Thyroid gland (tissue), 4 donors: ENCODE results near the gene CNTNAP1. TPM values are rescaled to one million over a fixed set of nuclear protein-coding genes. Genes with fewer than 3 reads are reported as not detected.

ENCODE experiments used
- DNase-seq, 2 donors: peaks; one replicate each; pipeline ENCODE4 v3.0.0-alpha.2; 2019
- H3K27ac ChIP-seq, 3 donors: fragments of 200-600 bp; sonication (generic); 1 replicate in 2 of 3; 2 replicates in 1 of 3; pipeline ENCODE4 v1.5.1; 2016 to 2019; ENCODE audit warnings: mild to moderate bottlenecking in 1 of 3, moderate library complexity in 1 of 3
- H3K27me3 ChIP-seq: fragments of 200-600 bp; sonication (generic); one replicate; pipeline ENCODE4 v1.5.1; 2019
- H3K36me3 ChIP-seq, 2 donors: fragments of 200-600 bp; sonication (generic); one replicate each; pipeline ENCODE4 v1.5.1; 2016 to 2019
- H3K4me1 ChIP-seq, 2 donors: fragments of 200-600 bp; sonication (generic); one replicate each; pipeline ENCODE4 v1.5.1; 2017 to 2019
- H3K4me3 ChIP-seq, 3 donors: fragments of 200-600 bp; sonication (generic); replicated peaks in 1 of 3; 1 replicate in 2 of 3; 2 replicates in 1 of 3; pipeline ENCODE4 v1.5.1; 2016; ENCODE audit warnings: mild to moderate bottlenecking in 1 of 3
- H3K9me3 ChIP-seq: fragments of 200-600 bp; sonication (generic); one replicate; pipeline ENCODE4 v1.5.1; 2017
- POLR2A ChIP-seq, 2 donors: fragments of 450-650 bp; IDR thresholded peaks; one replicate each; pipeline ENCODE4 v1.6.1; 2017; ENCODE audit warnings: antibody characterized with exemption in 2 of 2, mild to moderate bottlenecking in 2 of 2, moderate library complexity in 1 of 2
- WGBS, 2 donors: methylation state at CpG; one replicate each; pipeline ENCODE4 v1.1.5; 2017; 5-methylcytosine and 5-hydroxymethylcytosine counted together
- intact Hi-C: fragments of 100-400 bp; cut with DNase I; formaldehyde crosslinking; loops from one replicate; pipeline ENCODE4 v1.15.1; 2023
- total RNA-seq, 4 donors: library from RNA; depleted of rRNA; stranded (reverse); fragments of >200 nt; gene quantifications; one replicate each; pipeline ENCODE4 v1.2.3, GENCODE V29; 2016
- TF ChIP-seq, protein P1 (sequence below), 6 experiments: fragments of 200-600 bp in 3 of 6; fragments of 450-650 bp in 3 of 6; sonication (generic) in 3 of 6; IDR thresholded peaks; one replicate each; pipeline ENCODE4 v1.5.1; 2016 to 2019; ENCODE audit warnings: antibody characterized with exemption in 6 of 6, mild to moderate bottlenecking in 2 of 6, inconsistent platforms in 1 of 6, moderate library complexity in 1 of 6

Gene CNTNAP1
- total RNA-seq, 4 donors from 2014 or later, result 2.3 to 4.2 (median 2.5) TPM

DNA sequence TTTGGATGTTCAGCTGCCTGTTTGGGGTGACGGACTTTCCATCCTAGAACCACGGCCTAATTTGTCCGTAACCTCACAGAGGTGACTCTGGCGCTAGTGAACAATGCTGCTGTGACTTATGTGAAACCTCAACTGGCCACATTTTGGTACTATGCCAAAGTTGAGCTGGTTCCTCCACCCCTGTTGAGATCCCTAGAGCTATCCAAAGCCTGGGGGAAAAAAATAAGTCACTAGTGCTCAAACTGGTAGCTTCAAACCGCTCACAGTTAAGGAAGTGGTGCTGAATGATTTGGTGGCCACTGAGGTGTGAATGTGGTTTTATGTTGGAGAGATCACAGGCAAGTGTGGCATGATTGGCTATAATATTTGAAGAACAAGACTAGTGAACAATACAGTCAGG is 34.6 kb upstream of the CNTNAP1 start:
- DNase-seq, result no peak

DNA sequence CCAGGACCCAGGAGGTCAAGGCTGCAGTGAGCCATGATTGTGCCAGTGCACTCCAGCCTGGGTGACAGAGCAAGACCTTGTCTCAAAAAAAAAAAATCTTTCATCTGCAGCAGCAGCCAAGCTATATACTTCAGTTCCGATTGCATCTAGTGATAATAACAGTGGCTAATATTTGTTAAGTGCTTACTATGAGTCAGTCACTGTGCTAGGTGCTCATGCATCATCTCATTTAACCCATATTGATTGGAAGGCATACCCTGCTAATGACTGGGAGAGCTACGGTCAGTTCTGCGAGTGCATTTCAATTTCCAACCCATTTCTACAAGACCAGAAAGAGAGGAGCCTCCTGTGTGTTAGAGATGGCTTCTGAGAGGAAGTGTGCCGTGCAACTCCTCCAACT is 30.9 kb upstream of the CNTNAP1 start:
- DNase-seq, result no peak
- intact Hi-C loops, result no loop called here
- H3K27me3 ChIP-seq, result no peaks in the 10 kb centered on the region
- H3K4me1 ChIP-seq, result peaks cover 4 to 11% of the 10 kb centered on the region in 2 donors
- H3K27ac ChIP-seq, result no peak overlapping the region
- 78 to 84% methylated on average over 4 of the region's 4 CpGs for WGBS, 2 donors
- no peak overlapping the region for H3K4me3 ChIP-seq
- H3K36me3 ChIP-seq, result no peaks in the 10 kb centered on the region
- no peaks in the 10 kb centered on the region for H3K9me3 ChIP-seq
- TF ChIP-seq, protein P1, sequence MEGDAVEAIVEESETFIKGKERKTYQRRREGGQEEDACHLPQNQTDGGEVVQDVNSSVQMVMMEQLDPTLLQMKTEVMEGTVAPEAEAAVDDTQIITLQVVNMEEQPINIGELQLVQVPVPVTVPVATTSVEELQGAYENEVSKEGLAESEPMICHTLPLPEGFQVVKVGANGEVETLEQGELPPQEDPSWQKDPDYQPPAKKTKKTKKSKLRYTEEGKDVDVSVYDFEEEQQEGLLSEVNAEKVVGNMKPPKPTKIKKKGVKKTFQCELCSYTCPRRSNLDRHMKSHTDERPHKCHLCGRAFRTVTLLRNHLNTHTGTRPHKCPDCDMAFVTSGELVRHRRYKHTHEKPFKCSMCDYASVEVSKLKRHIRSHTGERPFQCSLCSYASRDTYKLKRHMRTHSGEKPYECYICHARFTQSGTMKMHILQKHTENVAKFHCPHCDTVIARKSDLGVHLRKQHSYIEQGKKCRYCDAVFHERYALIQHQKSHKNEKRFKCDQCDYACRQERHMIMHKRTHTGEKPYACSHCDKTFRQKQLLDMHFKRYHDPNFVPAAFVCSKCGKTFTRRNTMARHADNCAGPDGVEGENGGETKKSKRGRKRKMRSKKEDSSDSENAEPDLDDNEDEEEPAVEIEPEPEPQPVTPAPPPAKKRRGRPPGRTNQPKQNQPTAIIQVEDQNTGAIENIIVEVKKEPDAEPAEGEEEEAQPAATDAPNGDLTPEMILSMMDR (IDR thresholded peaks at IDR 0.05), result no peak
- no peak for TF ChIP-seq POLR2A (IDR thresholded peaks at IDR 0.05)

More for the DNA sequence above, 34.6 kb upstream of the CNTNAP1 start:
- intact Hi-C loops, result no loop called here
- Histone ChIP-seq H3K27me3 (no peaks in the 10 kb centered on the region), H3K4me3 (no peak overlapping the region), H3K9me3 (no peaks in the 10 kb centered on the region), H3K36me3 (no peaks in the 10 kb centered on the region), H3K27ac (no peak overlapping the region), H3K4me1 (no peaks in the 10 kb centered on the region)
- WGBS, 2 donors, result 87% methylated on average over 5 of the region's 5 CpGs
- TF ChIP-seq, protein P1 (IDR thresholded peaks at IDR 0.05), result no peak
- no peak for TF ChIP-seq POLR2A (IDR thresholded peaks at IDR 0.05)

DNA sequence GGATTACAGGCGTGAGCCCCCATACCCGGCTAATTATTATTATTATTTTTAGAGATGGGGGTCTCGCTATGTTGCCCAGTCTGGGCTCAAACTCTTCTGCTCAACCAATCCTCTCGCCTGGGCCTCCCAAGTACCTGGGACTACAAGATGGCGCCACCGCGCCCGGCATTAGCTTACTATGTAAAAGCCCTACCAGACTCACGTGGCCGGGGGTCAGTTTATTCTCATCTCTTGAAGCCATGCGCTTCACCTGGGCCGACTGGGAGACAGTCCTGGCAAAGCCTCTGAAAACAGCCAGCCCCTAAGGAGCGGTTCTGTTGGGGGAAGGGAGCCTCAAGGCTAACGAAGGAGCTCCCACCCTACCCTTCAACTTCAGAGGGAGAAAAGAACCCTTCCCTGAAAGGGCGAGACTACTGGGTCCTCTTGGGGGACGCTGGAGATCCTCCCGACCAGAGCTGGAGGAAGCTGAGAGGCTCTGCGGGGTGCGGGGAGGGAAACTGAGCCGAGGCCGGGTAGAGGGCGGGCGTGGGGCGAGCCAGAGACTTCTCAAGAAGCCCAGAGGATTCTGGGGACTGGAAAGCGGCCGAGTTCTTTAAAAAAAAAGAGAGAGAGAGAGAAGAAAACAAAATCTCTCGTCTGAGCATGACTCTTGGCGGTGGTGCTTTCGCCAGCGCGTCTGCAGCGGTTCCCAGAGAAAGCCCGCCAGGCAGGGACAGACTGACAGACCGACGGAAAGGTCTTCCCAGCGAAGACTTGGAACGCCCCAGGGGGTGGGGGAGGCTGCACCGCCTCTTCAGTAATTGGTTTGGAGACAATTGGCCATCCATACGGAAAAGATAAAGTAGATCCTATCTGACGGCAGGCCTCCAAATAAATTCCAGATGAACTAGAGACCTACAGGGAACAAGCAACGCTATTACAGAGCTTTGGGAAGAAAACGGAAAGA is 28.9 kb upstream of the CNTNAP1 start:
- H3K9me3 ChIP-seq, result no peaks in the 10 kb centered on the region
- H3K27ac ChIP-seq, result peak overlapping the region; percentile 8 to 83 (median 75)
- H3K4me1 ChIP-seq, result peaks cover 4 to 11% of the 10 kb centered on the region in 2 donors
- H3K27me3 ChIP-seq, result no peaks in the 10 kb centered on the region
- DNase-seq, result peak; percentile 60 to 64
- H3K4me3 ChIP-seq, result peak overlapping the region in 1 of 3 donors; percentile 28
- H3K36me3 ChIP-seq, result no peaks in the 10 kb centered on the region
- intact Hi-C loops, result no loop called here
- TF ChIP-seq POLR2A (IDR thresholded peaks at IDR 0.05), result peak in 1 of 2 donors; percentile 50
- TF ChIP-seq, protein P1 (IDR thresholded peaks at IDR 0.05), result no peak
- 20 to 22% methylated on average over 40 to 42 of the region's 42 CpGs for WGBS, 2 donors

DNA sequence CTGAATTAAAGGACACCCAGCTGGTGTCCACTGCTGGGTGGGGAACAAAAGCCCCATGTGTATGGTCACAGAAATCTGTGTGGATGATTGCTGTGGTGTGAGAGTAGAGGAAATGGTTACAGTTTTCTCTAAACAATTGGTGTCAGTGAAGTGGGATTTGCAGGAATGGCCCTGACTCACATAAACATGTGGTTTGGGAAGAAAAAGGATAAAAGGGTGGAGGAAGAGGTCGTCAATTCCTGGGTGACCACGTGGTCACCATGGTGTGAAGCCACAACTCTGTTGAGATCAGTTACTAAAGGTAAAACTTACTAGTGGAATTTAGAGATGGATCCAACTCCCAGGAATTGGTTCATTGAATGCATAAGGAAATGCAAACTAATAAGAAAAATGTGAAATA is 26.8 kb upstream of the CNTNAP1 start:
- TF ChIP-seq POLR2A (IDR thresholded peaks at IDR 0.05), result no peak
- TF ChIP-seq, protein P1 (IDR thresholded peaks at IDR 0.05), result no peak
- Histone ChIP-seq H3K9me3 (no peaks in the 10 kb centered on the region), H3K4me1 (peaks cover 10 to 15% of the 10 kb centered on the region in 2 donors), H3K4me3 (no peak overlapping the region), H3K36me3 (no peaks in the 10 kb centered on the region), H3K27ac (no peak overlapping the region), H3K27me3 (no peaks in the 10 kb centered on the region)
- no peak for DNase-seq
- intact Hi-C loops, result no loop called here
- 66 to 75% methylated on average over 2 of the region's 2 CpGs for WGBS, 2 donors
